Calu3 (cell line): Measurements from ENCODE around the gene TVP23B. TPM values are rescaled to one million over a fixed set of nuclear protein-coding genes. Genes with fewer than 3 reads are reported as not detected.
"Not testable (repeated sequence)": the region's sequence is repeated elsewhere in the genome, so short reads cannot be mapped to it uniquely, and the experiment has no call there.

Experiments used
- BruUV-seq: library from RNA; stranded (reverse); fragments of 400-500 nt; replicated peaks from 2 replicates; lab custom pipeline; 2021; lab: Mats Ljungman, UMichigan
- CTCF ChIA-PET: fragments of 300-600 bp; sonication (Branson Sonifier 250); formaldehyde crosslinking; loops from one replicate; lab custom pipeline; 2022; ENCODE audit warnings: antibody characterized with exemption; lab: Charles Lee
- DNase-seq: peaks from one replicate; pipeline ENCODE4 v3.0.0; 2022
- H3K27ac Mint-ChIP-seq: one replicate; pipeline ENCODE4 v1.8.0; 2022; ENCODE audit warnings: mixed read lengths; ENCODE audit not compliant: unreplicated experiment
- H3K27me3 Mint-ChIP-seq: one replicate; pipeline ENCODE4 v1.8.0; 2022; ENCODE audit warnings: mixed read lengths; ENCODE audit not compliant: unreplicated experiment
- H3K36me3 Mint-ChIP-seq: one replicate; pipeline ENCODE4 v1.8.0; 2022; ENCODE audit warnings: mild to moderate bottlenecking, moderate library complexity, mixed read lengths; ENCODE audit not compliant: insufficient read depth, unreplicated experiment
- H3K4me1 Mint-ChIP-seq: one replicate; pipeline ENCODE4 v1.8.0; 2022; ENCODE audit warnings: mild to moderate bottlenecking, low read depth, mixed read lengths; ENCODE audit not compliant: unreplicated experiment
- H3K4me3 Mint-ChIP-seq: one replicate; pipeline ENCODE4 v1.8.0; 2022; ENCODE audit warnings: mild to moderate bottlenecking, low read depth, moderate library complexity, mixed read lengths; ENCODE audit not compliant: unreplicated experiment
- H3K9me3 Mint-ChIP-seq: one replicate; pipeline ENCODE4 v1.8.0; 2022; ENCODE audit warnings: low read depth, mixed read lengths; ENCODE audit not compliant: unreplicated experiment
- CTCF ChIP-seq: fragments of 200-600 bp; IDR thresholded peaks from one replicate; pipeline ENCODE4 v1.8.0; 2022; ENCODE audit warnings: antibody characterized with exemption; ENCODE audit not compliant: unreplicated experiment
- intact Hi-C: fragments of 100-400 bp; cut with micrococcal nuclease; formaldehyde crosslinking; loops from one replicate; pipeline ENCODE4 v1.10.0; 2022; ENCODE audit not compliant: unreplicated experiment
- total RNA-seq: library from RNA; stranded (reverse); gene quantifications from 2 replicates; pipeline ENCODE4 v1.2.3, GENCODE V29; 2022

The TVP23B gene
- total RNA-seq, 1 experiment from 2014 or later, result 34.5 TPM

- H3K27me3 Mint-ChIP-seq, result no peaks in the 10 kb centered on the region
- no peaks in the 10 kb centered on the region for H3K36me3 Mint-ChIP-seq
- no peaks in the 10 kb centered on the region for H3K4me1 Mint-ChIP-seq
- no peak overlapping the region for H3K27ac Mint-ChIP-seq
- TF ChIP-seq CTCF, result no peak
- intact Hi-C loops, result no loop called here
- CTCF ChIA-PET, result no interaction called here
- DNase-seq, result no peak
- H3K4me3 Mint-ChIP-seq, result no peak overlapping the region
- BruUV-seq, result no TSS peak
- peaks cover 3% of the 10 kb centered on the region for H3K9me3 Mint-ChIP-seq
Observed at GRCh38 chr17:18772471-18772870, 8.5 kb upstream of the TVP23B start.

- Mint-ChIP-seq H3K4me3 (peak overlapping the region; percentile 77), H3K36me3 (peaks cover 12% of the 10 kb centered on the region)
- BruUV-seq, intact Hi-C loops, CTCF ChIA-PET, H3K9me3 Mint-ChIP-seq, H3K27me3 Mint-ChIP-seq, H3K27ac Mint-ChIP-seq, H3K4me1 Mint-ChIP-seq, DNase-seq: not testable (repeated sequence)
Observed at GRCh38 chr17:18781805-18782204, 822 bp downstream of the TVP23B start.

- CTCF ChIA-PET, H3K27me3 Mint-ChIP-seq, intact Hi-C loops, H3K4me1 Mint-ChIP-seq, H3K4me3 Mint-ChIP-seq, BruUV-seq, H3K9me3 Mint-ChIP-seq, DNase-seq, H3K27ac Mint-ChIP-seq: not testable (repeated sequence)
- H3K36me3 Mint-ChIP-seq, result peaks cover 20% of the 10 kb centered on the region
Observed at GRCh38 chr17:18785933-18786332, 5.0 kb downstream of the TVP23B start.

- CTCF ChIA-PET, H3K27me3 Mint-ChIP-seq, H3K9me3 Mint-ChIP-seq, H3K27ac Mint-ChIP-seq, BruUV-seq, H3K4me1 Mint-ChIP-seq, DNase-seq, intact Hi-C loops, H3K4me3 Mint-ChIP-seq: not testable (repeated sequence)
- H3K36me3 Mint-ChIP-seq, result peaks cover 16% of the 10 kb centered on the region
Observed at GRCh38 chr17:18786890-18787289, 5.9 kb downstream of the TVP23B start.

- H3K27ac Mint-ChIP-seq, H3K27me3 Mint-ChIP-seq, intact Hi-C loops, H3K4me1 Mint-ChIP-seq, BruUV-seq, H3K4me3 Mint-ChIP-seq, H3K9me3 Mint-ChIP-seq, CTCF ChIA-PET: not testable (repeated sequence)
- DNase-seq, result peak; percentile 5
- H3K36me3 Mint-ChIP-seq, result peaks cover 20% of the 10 kb centered on the region
Observed at GRCh38 chr17:18791402-18791801, 10.4 kb downstream of the TVP23B start.

- CTCF ChIA-PET, H3K27ac Mint-ChIP-seq, H3K27me3 Mint-ChIP-seq, intact Hi-C loops, BruUV-seq, H3K4me3 Mint-ChIP-seq, H3K4me1 Mint-ChIP-seq, H3K9me3 Mint-ChIP-seq, DNase-seq: not testable (repeated sequence)
- peaks cover 15% of the 10 kb centered on the region for H3K36me3 Mint-ChIP-seq
Observed at GRCh38 chr17:18794841-18795240, 13.9 kb downstream of the TVP23B start.

- H3K4me1 Mint-ChIP-seq, H3K27me3 Mint-ChIP-seq, intact Hi-C loops: not testable (repeated sequence)
Observed at GRCh38 chr17:18796887-18797286, 15.9 kb downstream of the TVP23B start.

GRCh38 chr17:18803458-18804245 is 22.7 kb downstream of the TVP23B start:
- H3K27me3 Mint-ChIP-seq, H3K27ac Mint-ChIP-seq, H3K9me3 Mint-ChIP-seq, BruUV-seq, H3K4me1 Mint-ChIP-seq, H3K4me3 Mint-ChIP-seq, intact Hi-C loops, CTCF ChIA-PET: not testable (repeated sequence)
- peaks cover 23% of the 10 kb centered on the region for H3K36me3 Mint-ChIP-seq
- DNase-seq, result peak; percentile 37

More at GRCh38 chr17:18796887-18797286, 15.9 kb downstream of the TVP23B start:
- peaks cover 27% of the 10 kb centered on the region for H3K36me3 Mint-ChIP-seq
- BruUV-seq, H3K9me3 Mint-ChIP-seq, CTCF ChIA-PET, DNase-seq, H3K4me3 Mint-ChIP-seq, H3K27ac Mint-ChIP-seq: not testable (repeated sequence)

GRCh38 chr17:18815924-18816323 is 34.9 kb downstream of the TVP23B start:
- H3K36me3 Mint-ChIP-seq, intact Hi-C loops, BruUV-seq, H3K4me1 Mint-ChIP-seq, DNase-seq, H3K27me3 Mint-ChIP-seq, H3K9me3 Mint-ChIP-seq, H3K4me3 Mint-ChIP-seq, H3K27ac Mint-ChIP-seq, CTCF ChIA-PET: not testable (repeated sequence)
